ENCODE results near the gene KCNN2.
"Not testable (repeated sequence)": the region's sequence is repeated elsewhere in the genome, so short reads cannot be mapped to it uniquely, and the experiment has no call there.

Gene KCNN2

DNA sequence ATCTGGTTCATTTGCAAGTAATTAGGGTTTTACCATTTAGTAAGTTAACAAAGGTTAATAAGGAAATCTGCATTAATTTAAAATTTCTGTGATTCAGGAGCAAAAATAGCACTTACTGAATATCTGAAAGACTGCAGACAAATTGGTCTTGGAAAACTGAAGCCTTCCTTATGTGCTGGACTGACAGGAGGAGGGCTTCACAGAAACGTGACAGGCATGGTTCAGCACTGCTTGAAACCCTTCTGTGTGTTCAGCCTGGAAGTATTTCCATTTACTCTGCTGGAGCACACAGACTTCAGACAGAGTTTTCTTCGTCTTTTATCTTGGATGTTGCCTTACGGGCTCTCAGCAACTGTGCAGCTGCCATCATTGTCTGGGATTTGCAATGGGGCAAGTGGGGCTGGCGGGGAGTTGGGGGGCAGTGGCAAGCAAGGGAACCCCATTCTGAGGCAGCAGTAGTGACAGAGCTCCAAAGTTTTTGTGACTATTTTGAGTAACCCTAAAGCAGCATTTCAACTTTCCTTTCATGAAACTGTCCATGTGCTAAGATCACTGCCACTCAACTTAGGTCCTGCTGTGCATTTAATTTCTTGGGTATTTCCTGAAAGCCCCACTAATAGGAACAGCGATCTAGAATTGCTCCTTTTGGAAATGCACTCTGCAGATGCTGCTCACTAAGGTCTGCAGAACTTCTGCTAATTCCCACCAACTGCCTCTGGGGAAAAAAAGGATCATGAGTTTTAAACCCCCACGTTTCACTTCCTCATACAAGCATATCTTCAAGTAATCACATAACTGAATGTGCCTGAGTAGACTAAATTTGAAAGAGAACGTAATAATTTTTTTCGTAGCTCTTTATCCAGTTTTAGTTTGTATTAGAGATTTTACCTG lies 56.6 kb downstream of the KCNN2 start:
- peaks cover 7% of the 10 kb centered on the region for H3K4me1 Mint-ChIP-seq

DNA sequence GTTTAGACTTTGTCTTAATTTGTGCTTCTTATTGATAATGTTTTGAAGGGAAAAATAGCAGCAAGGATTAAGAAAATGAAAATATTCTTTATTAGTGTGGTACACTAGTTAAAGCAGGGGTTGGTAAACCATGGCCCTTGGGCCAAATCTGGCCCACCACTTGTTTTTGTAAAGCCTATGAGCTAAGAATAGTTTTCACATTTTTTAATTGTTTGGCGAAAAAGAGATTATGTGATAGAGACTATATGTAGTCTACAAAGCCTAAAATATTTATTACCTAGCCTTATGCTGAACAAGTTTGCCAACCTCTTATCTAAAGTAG lies 57.2 kb downstream of the KCNN2 start:
- H3K9me3 Mint-ChIP-seq = no peaks in the 10 kb centered on the region
- peak; percentile 17 for ATAC-seq (ENCODE audit: low read depth)
- no peaks in the 10 kb centered on the region for H3K27me3 Mint-ChIP-seq
- H3K4me3 Mint-ChIP-seq = peak overlapping the region; percentile 32
- H3K27ac Mint-ChIP-seq = no peak overlapping the region
- peaks cover 7% of the 10 kb centered on the region for H3K4me1 Mint-ChIP-seq
- H3K36me3 Mint-ChIP-seq = no peaks in the 10 kb centered on the region
- no peak for DNase-seq (ENCODE audit: low spot score in 2 of 2)

More for the DNA sequence above, 56.6 kb downstream of the KCNN2 start:
- Mint-ChIP-seq H3K27me3 (no peaks in the 10 kb centered on the region), H3K36me3 (no peaks in the 10 kb centered on the region), H3K27ac (no peak overlapping the region), H3K4me3 (peak overlapping the region; percentile 32), H3K9me3 (no peaks in the 10 kb centered on the region)
- DNase-seq (ENCODE audit: low spot score in 2 of 2) (peak in 1 of 2 donors; percentile 37), ATAC-seq (ENCODE audit: low read depth) (peak; percentile 98)

DNA sequence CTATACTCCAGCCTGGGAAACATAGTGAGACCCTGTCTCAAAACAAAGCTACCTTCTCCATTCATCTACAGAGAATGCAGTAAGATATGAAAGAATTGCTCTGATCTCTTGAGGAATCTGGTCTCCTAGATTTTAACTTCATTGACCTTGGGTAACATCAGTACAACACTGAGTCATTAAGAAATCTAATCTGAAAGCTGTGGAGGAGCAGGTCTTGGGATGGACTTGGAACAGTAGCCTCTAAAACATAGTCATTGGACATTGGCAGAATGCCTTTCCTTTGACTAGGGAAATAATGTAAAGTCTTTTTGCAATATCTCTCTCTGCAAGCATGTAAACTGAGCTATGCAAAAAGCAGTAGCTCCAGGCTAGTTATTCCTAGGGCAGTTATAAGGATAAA lies 58.1 kb downstream of the KCNN2 start:
- Mint-ChIP-seq H3K27ac (no peak overlapping the region), H3K27me3 (no peaks in the 10 kb centered on the region), H3K4me3 (no peak overlapping the region), H3K36me3 (no peaks in the 10 kb centered on the region), H3K9me3 (no peaks in the 10 kb centered on the region), H3K4me1 (peaks cover 7% of the 10 kb centered on the region)
- no peak for ATAC-seq (ENCODE audit: low read depth)
- DNase-seq (ENCODE audit: low spot score in 2 of 2) = no peak

DNA sequence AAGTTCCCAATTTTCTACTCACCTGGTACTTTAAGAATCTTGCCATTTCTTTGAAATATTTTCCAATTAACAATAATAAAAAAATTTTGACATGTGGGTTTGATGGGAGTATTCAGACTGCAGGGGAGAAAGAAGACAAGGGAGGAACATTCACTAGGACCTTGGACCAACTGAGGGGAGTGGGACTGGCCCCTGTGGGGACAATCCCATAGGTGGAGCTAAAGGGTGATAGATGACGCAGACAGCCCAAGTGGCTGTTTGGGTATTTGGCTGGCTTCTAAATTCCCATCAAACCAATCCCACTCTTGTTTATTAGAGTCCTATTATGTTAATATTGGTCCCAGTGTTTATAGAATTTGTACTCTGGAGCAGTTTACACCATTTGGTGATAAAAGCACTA lies 65.3 kb downstream of the KCNN2 start:
- Mint-ChIP-seq H3K36me3 (no peaks in the 10 kb centered on the region), H3K4me3 (no peak overlapping the region), H3K4me1 (no peaks in the 10 kb centered on the region), H3K27ac (no peak overlapping the region), H3K9me3 (no peaks in the 10 kb centered on the region), H3K27me3 (no peaks in the 10 kb centered on the region)
- ATAC-seq (ENCODE audit: low read depth) (no peak), DNase-seq (ENCODE audit: low spot score in 2 of 2) (no peak)

DNA sequence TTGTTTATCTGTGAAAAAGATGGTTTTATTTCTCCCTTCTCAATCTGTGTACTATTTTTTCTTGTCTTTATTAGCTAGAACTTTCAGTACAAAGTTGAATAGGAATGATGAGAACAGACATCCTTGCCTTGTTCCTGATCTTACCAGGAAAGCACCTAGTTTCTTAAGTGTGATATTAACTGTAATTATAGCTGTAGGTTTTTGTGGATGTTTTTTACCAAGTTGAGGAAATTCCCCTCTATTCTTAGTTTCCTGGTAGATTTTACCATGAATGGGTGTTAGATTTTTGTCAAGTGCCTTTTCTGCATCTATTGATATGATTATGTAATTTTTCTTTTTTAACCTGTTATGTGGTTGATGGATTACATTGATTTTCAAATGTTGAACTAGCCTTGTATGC lies 68.7 kb downstream of the KCNN2 start:
- no peak for ATAC-seq (ENCODE audit: low read depth)
- Mint-ChIP-seq H3K27me3 (no peaks in the 10 kb centered on the region), H3K36me3 (no peaks in the 10 kb centered on the region), H3K9me3 (no peaks in the 10 kb centered on the region), H3K27ac (no peak overlapping the region), H3K4me3 (no peak overlapping the region), H3K4me1 (no peaks in the 10 kb centered on the region)
- no peak for DNase-seq (ENCODE audit: low spot score in 2 of 2)

DNA sequence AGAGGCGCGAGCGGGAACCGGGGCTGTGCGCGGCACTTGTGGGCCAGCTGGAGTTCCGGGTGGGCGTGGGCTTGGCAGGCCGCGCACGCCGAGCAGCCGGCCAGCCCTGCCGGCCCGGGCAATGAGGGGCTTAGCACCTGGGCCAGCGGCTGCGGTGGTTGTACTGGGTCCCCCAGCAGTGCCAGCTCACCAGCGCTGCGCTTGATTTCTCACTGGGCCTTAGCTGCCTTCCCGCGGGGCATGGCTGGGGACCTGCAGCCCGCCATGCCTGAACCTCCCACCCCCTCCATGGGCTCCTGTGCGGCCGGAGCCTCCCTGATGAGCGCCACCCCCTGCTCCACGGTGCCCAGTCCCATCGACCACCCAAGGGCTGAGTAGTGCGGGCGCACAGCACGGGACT lies 70.8 kb downstream of the KCNN2 start:
- not testable (repeated sequence) for H3K27me3 Mint-ChIP-seq, H3K4me3 Mint-ChIP-seq, H3K27ac Mint-ChIP-seq

DNA sequence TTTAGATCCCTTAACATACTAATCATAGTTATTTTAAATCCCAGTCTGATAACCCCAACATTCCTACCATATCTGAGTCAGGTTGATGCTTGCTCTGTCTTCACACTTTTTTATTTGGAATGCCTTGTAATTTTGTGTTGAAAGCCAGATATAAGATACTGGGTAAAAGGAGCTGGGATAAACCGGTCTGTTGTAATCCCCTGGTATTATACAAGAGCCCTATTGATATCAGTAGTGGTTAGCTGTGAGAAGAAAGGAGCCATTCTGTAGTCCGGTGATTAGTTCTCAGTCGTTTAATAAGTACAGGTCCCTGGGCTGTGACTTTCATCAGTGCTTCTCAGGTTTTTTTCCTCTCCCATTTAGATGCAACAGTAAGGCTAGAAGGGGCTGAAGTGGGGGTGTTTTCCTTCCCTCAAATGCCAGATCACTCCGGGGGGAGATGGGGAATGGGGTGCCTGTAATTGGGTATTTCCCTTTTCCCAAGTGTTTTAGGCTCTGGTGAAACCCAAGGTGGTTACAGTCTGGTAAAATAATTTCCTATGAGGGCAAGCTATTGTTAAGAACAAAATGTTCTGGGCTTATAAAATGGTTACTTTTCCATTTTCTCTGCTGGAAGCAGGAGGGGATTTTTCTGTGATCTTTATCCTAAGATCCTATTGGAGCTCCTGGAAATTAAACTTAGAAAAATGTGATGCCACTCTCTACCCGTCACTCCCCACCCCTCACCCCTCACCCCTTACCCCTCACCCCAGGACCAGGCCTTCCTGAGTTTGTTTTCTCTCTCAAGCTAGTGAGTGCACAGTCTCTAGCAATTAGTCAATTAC lies 72.7 kb downstream of the KCNN2 start:
- Mint-ChIP-seq H3K4me1 (peaks cover 3% of the 10 kb centered on the region), H3K36me3 (no peaks in the 10 kb centered on the region), H3K27me3 (peaks cover 1% of the 10 kb centered on the region), H3K27ac (no peak overlapping the region), H3K9me3 (no peaks in the 10 kb centered on the region), H3K4me3 (no peak overlapping the region)
- DNase-seq (ENCODE audit: low spot score in 2 of 2) = no peak
- no peak for ATAC-seq (ENCODE audit: low read depth)

More for the DNA sequence above, 70.8 kb downstream of the KCNN2 start:
- not testable (repeated sequence) for H3K9me3 Mint-ChIP-seq; ATAC-seq (ENCODE audit: low read depth); H3K36me3 Mint-ChIP-seq; H3K4me1 Mint-ChIP-seq; DNase-seq (ENCODE audit: low spot score in 2 of 2)

DNA sequence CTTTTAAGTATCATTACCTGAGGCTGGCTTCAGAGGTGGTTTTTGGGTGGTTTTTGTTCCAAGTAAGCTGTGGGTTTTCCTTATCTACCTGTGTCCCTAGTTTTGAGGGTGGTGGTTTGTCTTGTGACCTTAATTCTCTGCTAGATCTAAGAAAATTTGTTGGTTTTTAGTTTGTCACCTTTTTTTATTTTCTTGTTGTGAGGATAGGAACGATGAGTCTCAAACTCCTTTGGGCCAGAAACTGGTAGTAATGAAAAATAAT lies 73.3 kb downstream of the KCNN2 start:
- H3K4me3 Mint-ChIP-seq = no peak overlapping the region
- ATAC-seq (ENCODE audit: low read depth) (no peak), DNase-seq (ENCODE audit: low spot score in 2 of 2) (no peak)
- H3K27me3 Mint-ChIP-seq = peaks cover 4% of the 10 kb centered on the region
- no peaks in the 10 kb centered on the region for H3K36me3 Mint-ChIP-seq
- H3K27ac Mint-ChIP-seq = no peak overlapping the region
- peaks cover 3% of the 10 kb centered on the region for H3K4me1 Mint-ChIP-seq
- no peaks in the 10 kb centered on the region for H3K9me3 Mint-ChIP-seq

DNA sequence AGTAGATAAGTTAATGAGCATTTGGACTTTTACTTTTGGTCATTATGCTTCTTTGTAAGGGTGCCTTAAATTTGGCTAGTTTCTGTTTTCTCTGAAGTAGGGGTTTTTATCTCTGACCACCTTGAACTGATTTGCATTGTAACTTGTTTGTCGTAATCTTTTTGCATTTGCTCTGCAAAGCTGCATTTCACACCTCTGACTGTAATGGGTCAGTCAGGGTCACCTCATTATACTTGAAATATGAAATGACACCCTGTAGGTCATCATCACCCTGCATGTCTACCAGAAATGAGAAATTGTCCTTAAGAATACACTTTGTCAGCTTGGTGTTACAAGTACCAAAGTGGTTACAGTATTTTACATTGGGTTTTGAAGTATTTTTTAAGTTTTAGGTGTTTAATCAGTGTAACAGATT lies 74.0 kb downstream of the KCNN2 start:
- peaks cover 3% of the 10 kb centered on the region for H3K4me1 Mint-ChIP-seq
- ATAC-seq (ENCODE audit: low read depth) (no peak), DNase-seq (ENCODE audit: low spot score in 2 of 2) (no peak)
- no peak overlapping the region for H3K4me3 Mint-ChIP-seq
- H3K27ac Mint-ChIP-seq = no peak overlapping the region
- H3K36me3 Mint-ChIP-seq = no peaks in the 10 kb centered on the region
- peaks cover 4% of the 10 kb centered on the region for H3K27me3 Mint-ChIP-seq
- no peaks in the 10 kb centered on the region for H3K9me3 Mint-ChIP-seq

DNA sequence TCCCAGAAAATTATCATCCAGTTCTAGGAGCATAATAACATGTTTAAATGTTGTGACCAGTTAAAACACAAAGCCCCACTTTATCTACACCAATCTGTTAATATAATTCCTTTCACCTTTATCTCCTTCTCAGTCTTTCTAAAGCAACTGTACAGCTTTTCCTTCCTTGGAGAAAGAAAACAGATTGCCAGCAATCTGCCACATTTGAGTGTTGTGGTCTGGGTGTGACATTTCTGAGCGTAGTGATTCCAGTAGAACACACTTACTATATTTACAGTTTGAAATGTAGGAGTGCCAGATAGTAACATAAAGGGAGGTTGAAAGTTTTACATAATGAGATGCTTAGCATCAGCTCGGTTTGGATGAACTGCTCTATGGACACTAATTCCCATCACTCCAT lies 76.1 kb downstream of the KCNN2 start:
- DNase-seq (ENCODE audit: low spot score in 2 of 2) (no peak), ATAC-seq (ENCODE audit: low read depth) (no peak)
- no peak overlapping the region for H3K27ac Mint-ChIP-seq
- peaks cover 3% of the 10 kb centered on the region for H3K4me1 Mint-ChIP-seq
- no peaks in the 10 kb centered on the region for H3K9me3 Mint-ChIP-seq
- no peaks in the 10 kb centered on the region for H3K36me3 Mint-ChIP-seq
- H3K27me3 Mint-ChIP-seq = peaks cover 8% of the 10 kb centered on the region
- no peak overlapping the region for H3K4me3 Mint-ChIP-seq

DNA sequence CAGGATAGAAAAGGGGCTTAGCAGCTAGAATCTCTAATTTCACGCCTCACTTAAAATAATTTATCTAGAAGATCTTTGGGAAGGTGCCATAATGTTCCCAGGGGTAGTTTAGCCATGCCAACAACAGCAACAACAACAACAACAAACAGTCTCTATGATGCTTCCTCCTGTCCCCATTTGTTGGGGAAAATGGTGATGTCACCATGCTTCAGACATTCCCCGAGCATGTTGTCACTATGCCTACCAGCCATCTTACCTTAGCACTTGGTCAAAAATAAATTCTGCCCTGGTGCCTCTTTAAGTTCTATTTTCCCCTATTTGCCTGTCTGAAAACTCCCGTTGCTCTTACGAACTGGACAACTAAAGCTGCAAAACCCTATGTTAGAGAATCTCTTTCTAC lies 76.6 kb downstream of the KCNN2 start:
- H3K36me3 Mint-ChIP-seq = no peaks in the 10 kb centered on the region
- H3K4me3 Mint-ChIP-seq = no peak overlapping the region
- no peaks in the 10 kb centered on the region for H3K9me3 Mint-ChIP-seq
- peaks cover 3% of the 10 kb centered on the region for H3K4me1 Mint-ChIP-seq
- ATAC-seq (ENCODE audit: low read depth) (no peak), DNase-seq (ENCODE audit: low spot score in 2 of 2) (no peak)
- H3K27me3 Mint-ChIP-seq = peaks cover 8% of the 10 kb centered on the region
- H3K27ac Mint-ChIP-seq = no peak overlapping the region

DNA sequence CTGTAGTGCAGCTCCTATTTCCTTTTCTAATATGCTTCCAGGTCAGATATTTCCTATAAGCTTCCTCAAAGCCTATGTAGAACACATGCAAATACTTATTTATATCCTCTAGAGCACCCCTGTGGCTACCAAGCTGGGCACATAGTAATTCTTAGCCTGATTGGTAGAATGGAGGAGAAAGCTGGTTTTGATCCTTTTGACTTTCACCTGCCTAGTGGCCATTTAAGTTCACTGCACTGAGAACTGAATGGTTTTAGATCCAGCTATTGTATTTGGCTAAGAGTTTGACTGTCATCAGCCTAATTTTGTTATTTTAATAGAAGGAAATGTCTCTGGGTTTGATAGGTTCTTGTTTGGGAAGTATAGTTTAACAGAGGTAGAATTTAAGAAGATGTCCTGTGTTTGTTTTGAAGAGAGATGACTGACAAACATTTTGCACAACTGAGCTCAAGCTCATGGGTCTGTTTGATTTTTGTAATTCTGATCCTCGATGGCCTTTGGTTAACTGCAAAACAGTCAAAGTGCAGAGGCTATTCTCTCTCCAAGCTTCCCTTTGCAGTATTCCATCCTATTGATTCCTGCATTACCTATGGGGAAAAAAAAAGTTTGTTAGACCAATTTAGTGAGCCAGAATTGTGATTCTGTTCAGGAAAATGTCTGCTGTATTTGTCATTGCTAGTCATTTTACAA lies 85.4 kb downstream of the KCNN2 start:
- peaks cover 6% of the 10 kb centered on the region for H3K4me1 Mint-ChIP-seq
- H3K4me3 Mint-ChIP-seq = no peak overlapping the region
- H3K36me3 Mint-ChIP-seq = no peaks in the 10 kb centered on the region
- H3K27ac Mint-ChIP-seq = no peak overlapping the region
- ATAC-seq (ENCODE audit: low read depth) (no peak), DNase-seq (ENCODE audit: low spot score in 2 of 2) (no peak)
- no peaks in the 10 kb centered on the region for H3K9me3 Mint-ChIP-seq
- H3K27me3 Mint-ChIP-seq = peaks cover 7% of the 10 kb centered on the region

DNA sequence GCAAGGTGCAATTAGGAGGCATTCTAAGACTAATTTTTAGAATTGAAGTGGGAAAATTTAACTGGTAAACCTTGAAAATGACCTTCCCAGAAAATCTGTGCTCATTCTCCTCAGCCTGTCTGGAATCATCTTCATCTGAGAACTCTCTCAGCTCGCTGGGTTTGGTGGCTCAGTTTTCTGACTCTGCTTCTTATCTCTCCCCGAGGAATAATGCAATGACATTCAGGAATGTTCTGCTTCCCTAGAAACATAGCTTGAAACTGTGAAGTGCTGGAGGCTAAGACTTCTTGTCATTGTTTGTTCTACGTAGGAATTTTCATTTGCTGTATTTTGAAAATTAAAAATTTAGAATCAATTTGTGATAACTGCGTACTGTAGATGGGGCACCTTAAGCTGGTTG lies 86.6 kb downstream of the KCNN2 start:
- no peak for ATAC-seq (ENCODE audit: low read depth)
- Mint-ChIP-seq H3K27ac (no peak overlapping the region), H3K9me3 (no peaks in the 10 kb centered on the region), H3K4me3 (no peak overlapping the region), H3K36me3 (no peaks in the 10 kb centered on the region), H3K4me1 (peaks cover 6% of the 10 kb centered on the region), H3K27me3 (peaks cover 4% of the 10 kb centered on the region)
- no peak for DNase-seq (ENCODE audit: low spot score in 2 of 2)

DNA sequence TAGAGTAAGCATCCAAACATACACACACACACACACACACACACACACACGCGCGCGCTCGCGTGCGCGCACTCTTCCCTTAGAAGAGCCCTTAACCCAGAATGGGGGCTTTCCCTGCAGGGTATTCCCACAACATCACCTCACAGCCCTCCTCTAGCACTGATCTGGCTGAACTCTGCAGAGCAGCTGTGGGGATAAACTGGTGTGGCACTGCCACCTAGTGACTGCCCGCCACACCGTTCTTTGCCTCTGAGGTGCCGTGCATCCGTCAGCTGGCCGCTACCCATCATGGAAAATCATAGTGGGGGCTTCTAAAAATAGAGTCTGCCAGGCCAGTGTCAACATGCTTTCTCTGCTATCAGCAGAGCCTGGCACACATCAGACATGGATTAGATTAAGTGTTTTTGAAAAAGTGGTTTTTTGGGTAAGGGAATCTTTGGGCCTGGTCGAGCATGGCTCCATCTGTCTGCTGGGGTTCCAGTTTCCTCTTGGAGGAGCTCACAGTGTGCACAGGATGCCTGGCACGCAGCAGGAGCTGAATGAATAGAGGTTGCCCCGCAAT lies 88.1 kb downstream of the KCNN2 start:
- Mint-ChIP-seq H3K27me3 (peaks cover 5% of the 10 kb centered on the region), H3K4me3 (no peak overlapping the region), H3K36me3 (no peaks in the 10 kb centered on the region), H3K9me3 (no peaks in the 10 kb centered on the region), H3K27ac (no peak overlapping the region), H3K4me1 (peaks cover 6% of the 10 kb centered on the region)
- ATAC-seq (ENCODE audit: low read depth) (peak; percentile 93), DNase-seq (ENCODE audit: low spot score in 2 of 2) (peak; percentile 46 to 53)
